Activated T-helper 1 cell treated with anti-CD3 and anti-CD28 coated beads, Interleukin-12 subunit alpha, Interleukin-12 subunit beta, Interleukin-2, Interleukin-4 antibody, amounts not matched to agents 30 ng/mL and 10 ng/mL and 1 ng/mL, durations not matched to agents 14 hours and 24 hours and 36 hours (primary cell): ENCODE measurements around the gene ANKH. TPM values are rescaled to one million over a fixed set of nuclear protein-coding genes. Genes with fewer than 3 reads are reported as not detected.

Experiments used
- DNase-seq: peaks from one replicate; pipeline ENCODE4 v3.0.0; 2021; ENCODE audit warnings: low spot score
- H3K27ac Mint-ChIP-seq: one replicate; pipeline ENCODE4 v1.8.0; 2021; ENCODE audit warnings: mild to moderate bottlenecking, mixed read lengths
- H3K27me3 Mint-ChIP-seq: one replicate; pipeline ENCODE4 v1.8.0; 2022; ENCODE audit warnings: mild to moderate bottlenecking, moderate library complexity, mixed read lengths; ENCODE audit not compliant: insufficient read depth
- H3K36me3 Mint-ChIP-seq: one replicate; pipeline ENCODE4 v1.8.0; 2021; ENCODE audit warnings: low read depth, mixed read lengths
- H3K4me1 Mint-ChIP-seq: one replicate; pipeline ENCODE4 v1.8.0; 2021; ENCODE audit warnings: low read depth, mixed read lengths
- H3K4me3 Mint-ChIP-seq: one replicate; pipeline ENCODE4 v1.8.0; 2021; ENCODE audit warnings: mild to moderate bottlenecking, moderate library complexity, mixed read lengths
- H3K9me3 Mint-ChIP-seq: one replicate; pipeline ENCODE4 v1.8.0; 2021; ENCODE audit warnings: mixed read lengths
- intact Hi-C: fragments of 100-400 bp; cut with micrococcal nuclease; formaldehyde crosslinking; loops from one replicate; pipeline ENCODE4 v1.15.1; 2024
- total RNA-seq: library from RNA; stranded (reverse); gene quantifications from 2 replicates; pipeline ENCODE4 v1.2.3, GENCODE V29; 2022

The ANKH gene
- total RNA-seq, 1 donor from 2014 or later: 35.6 TPM

- intact Hi-C loops: no loop called here
- H3K27ac Mint-ChIP-seq: no peak overlapping the region
- H3K36me3 Mint-ChIP-seq: peaks cover 9% of the 10 kb centered on the region
- DNase-seq: no peak
- H3K4me3 Mint-ChIP-seq: no peak overlapping the region
- no peaks in the 10 kb centered on the region for H3K27me3 Mint-ChIP-seq
- peaks cover 4% of the 10 kb centered on the region for H3K4me1 Mint-ChIP-seq
- H3K9me3 Mint-ChIP-seq: no peaks in the 10 kb centered on the region
Observed at GRCh38 chr5:14753292-14753691, 118.3 kb downstream of the ANKH start.

- H3K27me3 Mint-ChIP-seq: no peaks in the 10 kb centered on the region
- no peak for DNase-seq
- no peak overlapping the region for H3K4me3 Mint-ChIP-seq
- H3K9me3 Mint-ChIP-seq: no peaks in the 10 kb centered on the region
- H3K36me3 Mint-ChIP-seq: peaks cover 9% of the 10 kb centered on the region
- H3K4me1 Mint-ChIP-seq: peaks cover 4% of the 10 kb centered on the region
- intact Hi-C loops: no loop called here
- H3K27ac Mint-ChIP-seq: no peak overlapping the region
Observed at GRCh38 chr5:14752497-14753071, 119.0 kb downstream of the ANKH start.

- intact Hi-C loops: no loop called here
- Mint-ChIP-seq H3K9me3 (no peaks in the 10 kb centered on the region), H3K27me3 (no peaks in the 10 kb centered on the region), H3K27ac (no peak overlapping the region), H3K4me3 (no peak overlapping the region), H3K4me1 (peaks cover 4% of the 10 kb centered on the region), H3K36me3 (peaks cover 10% of the 10 kb centered on the region)
- no peak for DNase-seq
Observed at GRCh38 chr5:14750712-14751111, 120.9 kb downstream of the ANKH start.

- H3K27me3 Mint-ChIP-seq: no peaks in the 10 kb centered on the region
- H3K4me3 Mint-ChIP-seq: no peak overlapping the region
- intact Hi-C loops: no loop called here
- H3K36me3 Mint-ChIP-seq: peaks cover 12% of the 10 kb centered on the region
- DNase-seq: no peak
- H3K27ac Mint-ChIP-seq: no peak overlapping the region
- no peaks in the 10 kb centered on the region for H3K9me3 Mint-ChIP-seq
- H3K4me1 Mint-ChIP-seq: peaks cover 4% of the 10 kb centered on the region
Observed at GRCh38 chr5:14749579-14750101, 121.9 kb downstream of the ANKH start.

GRCh38 chr5:14748180-14748900 is 123.2 kb downstream of the ANKH start:
- intact Hi-C loops: no loop called here
- peaks cover 11% of the 10 kb centered on the region for H3K36me3 Mint-ChIP-seq

GRCh38 chr5:14745753-14746152 is 125.8 kb downstream of the ANKH start:
- no peak for DNase-seq
- no peak overlapping the region for H3K27ac Mint-ChIP-seq
- H3K27me3 Mint-ChIP-seq: no peaks in the 10 kb centered on the region
- no peaks in the 10 kb centered on the region for H3K9me3 Mint-ChIP-seq
- intact Hi-C loops: no loop called here
- no peak overlapping the region for H3K4me3 Mint-ChIP-seq
- H3K4me1 Mint-ChIP-seq: peaks cover 16% of the 10 kb centered on the region
- peaks cover 5% of the 10 kb centered on the region for H3K36me3 Mint-ChIP-seq

More at GRCh38 chr5:14748180-14748900, 123.2 kb downstream of the ANKH start:
- no peak overlapping the region for H3K27ac Mint-ChIP-seq
- no peak for DNase-seq
- no peak overlapping the region for H3K4me3 Mint-ChIP-seq
- peaks cover 10% of the 10 kb centered on the region for H3K4me1 Mint-ChIP-seq
- no peaks in the 10 kb centered on the region for H3K9me3 Mint-ChIP-seq
- no peaks in the 10 kb centered on the region for H3K27me3 Mint-ChIP-seq

GRCh38 chr5:14745188-14745563 is 126.4 kb downstream of the ANKH start:
- no peak overlapping the region for H3K27ac Mint-ChIP-seq
- DNase-seq: no peak
- H3K27me3 Mint-ChIP-seq: no peaks in the 10 kb centered on the region
- intact Hi-C loops: no loop called here
- H3K4me1 Mint-ChIP-seq: peaks cover 16% of the 10 kb centered on the region
- peaks cover 5% of the 10 kb centered on the region for H3K36me3 Mint-ChIP-seq
- no peak overlapping the region for H3K4me3 Mint-ChIP-seq
- no peaks in the 10 kb centered on the region for H3K9me3 Mint-ChIP-seq

GRCh38 chr5:14744296-14745187 is 127.0 kb downstream of the ANKH start:
- Mint-ChIP-seq H3K36me3 (peaks cover 5% of the 10 kb centered on the region), H3K27me3 (no peaks in the 10 kb centered on the region), H3K4me3 (no peak overlapping the region), H3K9me3 (no peaks in the 10 kb centered on the region), H3K27ac (no peak overlapping the region), H3K4me1 (peaks cover 11% of the 10 kb centered on the region)
- DNase-seq: no peak
- intact Hi-C loops: no loop called here

- peaks cover 5% of the 10 kb centered on the region for H3K36me3 Mint-ChIP-seq
- H3K4me1 Mint-ChIP-seq: peaks cover 11% of the 10 kb centered on the region
- no peaks in the 10 kb centered on the region for H3K27me3 Mint-ChIP-seq
- H3K27ac Mint-ChIP-seq: no peak overlapping the region
- H3K4me3 Mint-ChIP-seq: no peak overlapping the region
- no peak for DNase-seq
- no peaks in the 10 kb centered on the region for H3K9me3 Mint-ChIP-seq
- intact Hi-C loops: no loop called here
Observed at GRCh38 chr5:14743601-14744295, 127.8 kb downstream of the ANKH start.

- H3K27ac Mint-ChIP-seq: no peak overlapping the region
- intact Hi-C loops: no loop called here
- no peaks in the 10 kb centered on the region for H3K27me3 Mint-ChIP-seq
- peaks cover 11% of the 10 kb centered on the region for H3K4me1 Mint-ChIP-seq
- no peak overlapping the region for H3K4me3 Mint-ChIP-seq
- H3K9me3 Mint-ChIP-seq: no peaks in the 10 kb centered on the region
- no peak for DNase-seq
- peaks cover 5% of the 10 kb centered on the region for H3K36me3 Mint-ChIP-seq
Observed at GRCh38 chr5:14742498-14742897, 129.1 kb downstream of the ANKH start.

- no peak overlapping the region for H3K27ac Mint-ChIP-seq
- peaks cover 5% of the 10 kb centered on the region for H3K36me3 Mint-ChIP-seq
- H3K9me3 Mint-ChIP-seq: no peaks in the 10 kb centered on the region
- H3K4me1 Mint-ChIP-seq: peaks cover 11% of the 10 kb centered on the region
- DNase-seq: no peak
- no peak overlapping the region for H3K4me3 Mint-ChIP-seq
- intact Hi-C loops: no loop called here
- H3K27me3 Mint-ChIP-seq: no peaks in the 10 kb centered on the region
Observed at GRCh38 chr5:14741801-14742440, 129.7 kb downstream of the ANKH start.

- Mint-ChIP-seq H3K36me3 (peaks cover 9% of the 10 kb centered on the region), H3K4me1 (peaks cover 11% of the 10 kb centered on the region), H3K9me3 (no peaks in the 10 kb centered on the region), H3K4me3 (no peak overlapping the region), H3K27ac (no peak overlapping the region), H3K27me3 (no peaks in the 10 kb centered on the region)
- intact Hi-C loops: no loop called here
- no peak for DNase-seq
Observed at GRCh38 chr5:14741131-14741530, 130.4 kb downstream of the ANKH start.
